H9 (cell line): ENCODE results near the gene THEMIS. TPM values are rescaled to one million over a fixed set of nuclear protein-coding genes. Genes with fewer than 3 reads are reported as not detected.

ENCODE experiments used
- DNase-seq: peaks from one replicate; pipeline ENCODE4 v3.0.0-alpha.2; 2017
- H2AFZ ChIP-seq: one replicate; pipeline ENCODE4 v1.6.1; 2013; ENCODE audit warnings: mild to moderate bottlenecking, low read length, control low read depth, moderate library complexity
- H2AK5ac ChIP-seq: 2 replicates; pipeline ENCODE4 v1.6.1; 2013; ENCODE audit warnings: low read length, control low read depth, mixed read lengths; ENCODE audit not compliant: insufficient read length
- H2BK120ac ChIP-seq: one replicate; pipeline ENCODE4 v1.6.1; 2013; ENCODE audit warnings: low read depth, mild to moderate bottlenecking, low read length, control low read depth, inconsistent platforms; ENCODE audit not compliant: poor library complexity, severe bottlenecking
- H2BK12ac ChIP-seq: 2 replicates; pipeline ENCODE4 v1.6.1; 2013; ENCODE audit warnings: low read length, control low read depth, mixed read lengths, low read depth; ENCODE audit not compliant: insufficient read length
- H2BK15ac ChIP-seq: 2 replicates; pipeline ENCODE4 v1.6.1; 2013; ENCODE audit warnings: low read depth, low read length, control low read depth
- H2BK20ac ChIP-seq: one replicate; pipeline ENCODE4 v1.6.1; 2013; ENCODE audit warnings: low read depth, mild to moderate bottlenecking, low read length, control low read depth, inconsistent platforms; ENCODE audit not compliant: poor library complexity, severe bottlenecking
- H2BK5ac ChIP-seq: 2 replicates; pipeline ENCODE4 v1.6.1; 2013; ENCODE audit warnings: low read length, control low read depth, mixed read lengths; ENCODE audit not compliant: insufficient read length
- H3K14ac ChIP-seq: 2 replicates; pipeline ENCODE4 v1.6.1; 2013; ENCODE audit warnings: low read length, control low read depth; ENCODE audit not compliant: insufficient read depth
- H3K18ac ChIP-seq: 2 replicates; pipeline ENCODE4 v1.6.1; 2013; ENCODE audit warnings: low read depth, mild to moderate bottlenecking, mixed read lengths, low read length, control low read depth; ENCODE audit not compliant: insufficient read length
- H3K23ac ChIP-seq: 2 replicates; pipeline ENCODE4 v1.6.1; 2013; ENCODE audit warnings: low read length, control low read depth, mixed read lengths, low read depth; ENCODE audit not compliant: insufficient read length
- H3K23me2 ChIP-seq: 2 replicates; pipeline ENCODE4 v1.6.1; 2013; ENCODE audit warnings: low read depth, mild to moderate bottlenecking, mixed read lengths, low read length, control low read depth; ENCODE audit not compliant: insufficient read length, poor library complexity, severe bottlenecking
- H3K27ac ChIP-seq: 2 replicates; pipeline ENCODE4 v1.5.1; 2013; ENCODE audit warnings: low read length, control low read depth, mixed read lengths, low read depth; ENCODE audit not compliant: insufficient read length
- H3K27me3 ChIP-seq: 2 replicates; pipeline ENCODE4 v1.6.1; 2013; ENCODE audit warnings: low read length, control low read depth, inconsistent platforms; ENCODE audit not compliant: insufficient read depth
- H3K4ac ChIP-seq: 2 replicates; pipeline ENCODE4 v1.6.1; 2013; ENCODE audit warnings: low read depth, mild to moderate bottlenecking, control low read depth, inconsistent platforms, low read length, moderate library complexity
- H3K4me1 ChIP-seq: 2 replicates; pipeline ENCODE4 v1.6.1; 2013; ENCODE audit warnings: low read length, control low read depth, inconsistent platforms; ENCODE audit not compliant: insufficient read depth
- H3K4me2 ChIP-seq: 2 replicates; pipeline ENCODE4 v1.6.1; 2013; ENCODE audit warnings: low read length, control low read depth, mixed read lengths; ENCODE audit not compliant: insufficient read length, insufficient read depth
- H3K56ac ChIP-seq: 2 replicates; pipeline ENCODE4 v1.6.1; 2013; ENCODE audit warnings: low read depth, mild to moderate bottlenecking, mixed read lengths, low read length, control low read depth; ENCODE audit not compliant: insufficient read length
- H3K79me1 ChIP-seq: 2 replicates; pipeline ENCODE4 v1.6.1; 2013; ENCODE audit warnings: low read depth, mild to moderate bottlenecking, moderate library complexity, low read length, control low read depth, inconsistent platforms; ENCODE audit not compliant: insufficient read depth, poor library complexity, severe bottlenecking
- H3K79me2 ChIP-seq: 2 replicates; pipeline ENCODE4 v1.6.1; 2013; ENCODE audit warnings: low read length, control low read depth, inconsistent platforms; ENCODE audit not compliant: insufficient read depth
- H3K9ac ChIP-seq: 2 replicates; pipeline ENCODE4 v1.6.1; 2013; ENCODE audit warnings: low read length, control low read depth, mixed read lengths; ENCODE audit not compliant: insufficient read length; ENCODE audit errors: extremely low read depth
- H3K9me3 ChIP-seq: one replicate; pipeline ENCODE4 v1.6.1; 2013; ENCODE audit warnings: low read depth, low read length, inconsistent platforms; ENCODE audit not compliant: control insufficient read depth
- H3T11ph ChIP-seq: one replicate; pipeline ENCODE4 v1.6.1; 2013; ENCODE audit warnings: mild to moderate bottlenecking, low read length, control low read depth, inconsistent platforms
- H4K20me1 ChIP-seq: one replicate; pipeline ENCODE4 v1.6.1; 2013; ENCODE audit not compliant: control insufficient read depth, insufficient read length, insufficient read depth
- H4K5ac ChIP-seq: 2 replicates; pipeline ENCODE4 v1.6.1; 2013; ENCODE audit warnings: low read depth, mild to moderate bottlenecking, mixed read lengths, low read length, control low read depth; ENCODE audit not compliant: insufficient read length
- H4K8ac ChIP-seq: replicated peaks from 2 replicates; pipeline ENCODE4 v1.6.1; 2013; ENCODE audit warnings: low read length, control low read depth, mixed read lengths, low read depth; ENCODE audit not compliant: insufficient read length
- H4K91ac ChIP-seq: 2 replicates; pipeline ENCODE4 v1.6.1; 2013; ENCODE audit warnings: low read depth, mild to moderate bottlenecking, moderate library complexity, mixed read lengths, low read length, control low read depth; ENCODE audit not compliant: insufficient read length
- H3K27ac Mint-ChIP-seq, 3 experiments: 2 replicates in 2 of 3; 3 replicates in 1 of 3; pipeline ENCODE4 v1.8.0; 2020 to 2021; ENCODE audit warnings: mixed read lengths in 3 of 3, mild to moderate bottlenecking in 1 of 3, moderate library complexity in 1 of 3
- H3K27me3 Mint-ChIP-seq: 2 replicates; pipeline ENCODE4 v1.8.0; 2021; ENCODE audit warnings: low read depth, mild to moderate bottlenecking, moderate library complexity, mixed read lengths
- H3K36me3 Mint-ChIP-seq, 3 experiments: 2 replicates in 2 of 3; 3 replicates in 1 of 3; pipeline ENCODE4 v1.8.0; 2020 to 2021; ENCODE audit warnings: low read depth in 3 of 3, mixed read lengths in 3 of 3; ENCODE audit not compliant: insufficient read depth in 1 of 3
- H3K4me1 Mint-ChIP-seq, 2 experiments: 2 replicates each; pipeline ENCODE4 v1.8.0; 2020; ENCODE audit warnings: mixed read lengths in 2 of 2
- H3K4me3 Mint-ChIP-seq, 2 experiments: 2 replicates in 1 of 2; 3 replicates in 1 of 2; pipeline ENCODE4 v1.8.0; 2020 to 2021; ENCODE audit warnings: mild to moderate bottlenecking in 2 of 2, mixed read lengths in 2 of 2, moderate library complexity in 1 of 2
- H3K9me3 Mint-ChIP-seq, 2 experiments: 2 replicates in 1 of 2; 3 replicates in 1 of 2; pipeline ENCODE4 v1.8.0; 2020; ENCODE audit warnings: mild to moderate bottlenecking in 2 of 2, mixed read lengths in 2 of 2, moderate library complexity in 1 of 2
- CTCF ChIP-seq: fragments of 200-600 bp; sonication (generic); conservative IDR thresholded peaks from 3 replicates; pipeline ENCODE4 v1.8.0; 2021; ENCODE audit warnings: antibody characterized with exemption, mild to moderate bottlenecking
- total RNA-seq: library from RNA; stranded (reverse); gene quantifications from 2 replicates; pipeline ENCODE4 v1.2.1, GENCODE V29; 2021

Gene THEMIS
- total RNA-seq, 1 experiment from 2014 or later: not detected

- Histone ChIP-seq H3K79me2 (no peaks in the 10 kb centered on the region), H2BK15ac (no peak overlapping the region), H3K4me2 (no peak overlapping the region), H2BK20ac (no peak overlapping the region), H3T11ph (no peak overlapping the region), H4K91ac (no peak overlapping the region), H4K20me1 (no peaks in the 10 kb centered on the region), H3K14ac (no peak overlapping the region), H4K8ac (no peak overlapping the region), H3K4ac (no peak overlapping the region), H3K56ac (no peak overlapping the region), H4K5ac (no peak overlapping the region), H3K79me1 (no peaks in the 10 kb centered on the region), H3K23ac (no peak overlapping the region), H3K9ac (no peak overlapping the region), H2BK5ac (no peak overlapping the region), H3K9me3 (no peaks in the 10 kb centered on the region), H3K27ac (no peak overlapping the region), H3K4me1 (no peaks in the 10 kb centered on the region), H2BK120ac (no peak overlapping the region), H3K23me2 (no peaks in the 10 kb centered on the region), H2BK12ac (no peak overlapping the region), H2AFZ (no peak overlapping the region), H2AK5ac (no peak overlapping the region), H3K18ac (no peak overlapping the region), H3K27me3 (no peaks in the 10 kb centered on the region)
- peaks cover 6 to 9% of the 10 kb centered on the region in 2 experiments; a peak in 3 of 4 replicates for H3K4me1 Mint-ChIP-seq
- H3K4me3 Mint-ChIP-seq: no peak overlapping the region
- peaks cover 0 to 7% (median 0%) of the 10 kb centered on the region in 3 experiments; a peak in 2 of 7 replicates for H3K36me3 Mint-ChIP-seq
- H3K27me3 Mint-ChIP-seq: no peaks in the 10 kb centered on the region
- peaks cover 0 to 9% of the 10 kb centered on the region in 2 experiments; a peak in 4 of 5 replicates for H3K9me3 Mint-ChIP-seq
- DNase-seq: no peak
- no peak overlapping the region for H3K27ac Mint-ChIP-seq
- no peak for TF ChIP-seq CTCF
Observed at GRCh38 chr6:127691146-127691545, 209.7 kb downstream of the THEMIS start.
